Measurements from ENCODE around the gene RALB.

DNA sequence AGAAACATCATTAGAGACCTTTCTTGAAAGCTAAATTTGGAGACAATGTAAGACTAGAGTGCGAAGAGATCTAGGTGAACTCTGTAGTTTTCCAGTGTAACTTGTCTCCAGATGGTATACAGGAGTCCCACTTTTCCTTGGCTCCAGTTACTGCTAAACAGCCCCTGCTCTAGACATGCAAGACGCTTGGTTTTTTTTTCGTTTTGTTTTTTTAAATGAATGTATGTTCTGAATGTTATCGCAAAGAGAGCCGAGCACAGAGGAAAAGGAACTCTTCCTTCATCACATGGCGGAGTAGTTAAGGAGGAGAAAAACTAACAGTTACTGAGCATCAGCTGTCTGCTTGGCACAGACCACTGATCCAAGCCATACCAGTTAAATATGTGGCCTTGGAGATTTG is 2.4 kb downstream of the RALB start:
- TF ChIP-seq, protein P1, sequence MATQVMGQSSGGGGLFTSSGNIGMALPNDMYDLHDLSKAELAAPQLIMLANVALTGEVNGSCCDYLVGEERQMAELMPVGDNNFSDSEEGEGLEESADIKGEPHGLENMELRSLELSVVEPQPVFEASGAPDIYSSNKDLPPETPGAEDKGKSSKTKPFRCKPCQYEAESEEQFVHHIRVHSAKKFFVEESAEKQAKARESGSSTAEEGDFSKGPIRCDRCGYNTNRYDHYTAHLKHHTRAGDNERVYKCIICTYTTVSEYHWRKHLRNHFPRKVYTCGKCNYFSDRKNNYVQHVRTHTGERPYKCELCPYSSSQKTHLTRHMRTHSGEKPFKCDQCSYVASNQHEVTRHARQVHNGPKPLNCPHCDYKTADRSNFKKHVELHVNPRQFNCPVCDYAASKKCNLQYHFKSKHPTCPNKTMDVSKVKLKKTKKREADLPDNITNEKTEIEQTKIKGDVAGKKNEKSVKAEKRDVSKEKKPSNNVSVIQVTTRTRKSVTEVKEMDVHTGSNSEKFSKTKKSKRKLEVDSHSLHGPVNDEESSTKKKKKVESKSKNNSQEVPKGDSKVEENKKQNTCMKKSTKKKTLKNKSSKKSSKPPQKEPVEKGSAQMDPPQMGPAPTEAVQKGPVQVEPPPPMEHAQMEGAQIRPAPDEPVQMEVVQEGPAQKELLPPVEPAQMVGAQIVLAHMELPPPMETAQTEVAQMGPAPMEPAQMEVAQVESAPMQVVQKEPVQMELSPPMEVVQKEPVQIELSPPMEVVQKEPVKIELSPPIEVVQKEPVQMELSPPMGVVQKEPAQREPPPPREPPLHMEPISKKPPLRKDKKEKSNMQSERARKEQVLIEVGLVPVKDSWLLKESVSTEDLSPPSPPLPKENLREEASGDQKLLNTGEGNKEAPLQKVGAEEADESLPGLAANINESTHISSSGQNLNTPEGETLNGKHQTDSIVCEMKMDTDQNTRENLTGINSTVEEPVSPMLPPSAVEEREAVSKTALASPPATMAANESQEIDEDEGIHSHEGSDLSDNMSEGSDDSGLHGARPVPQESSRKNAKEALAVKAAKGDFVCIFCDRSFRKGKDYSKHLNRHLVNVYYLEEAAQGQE (IDR thresholded peaks at IDR 0.05; ENCODE audit: low read depth): no peak
- TF ChIP-seq EP300 (IDR thresholded peaks at IDR 0.05; ENCODE audit: borderline replicate concordance) (no peak), YY1 (IDR thresholded peaks at IDR 0.05; ENCODE audit: low read depth) (no peak), ZBTB7A (IDR thresholded peaks at IDR 0.05; ENCODE audit: low read depth) (no peak), TCF12 (IDR thresholded peaks at IDR 0.05; ENCODE audit: low read depth) (no peak), CEBPB (IDR thresholded peaks at IDR 0.05) (no peak), CREB1 (IDR thresholded peaks at IDR 0.05; ENCODE audit: low read depth) (no peak)
- TF ChIP-seq, protein P2, sequence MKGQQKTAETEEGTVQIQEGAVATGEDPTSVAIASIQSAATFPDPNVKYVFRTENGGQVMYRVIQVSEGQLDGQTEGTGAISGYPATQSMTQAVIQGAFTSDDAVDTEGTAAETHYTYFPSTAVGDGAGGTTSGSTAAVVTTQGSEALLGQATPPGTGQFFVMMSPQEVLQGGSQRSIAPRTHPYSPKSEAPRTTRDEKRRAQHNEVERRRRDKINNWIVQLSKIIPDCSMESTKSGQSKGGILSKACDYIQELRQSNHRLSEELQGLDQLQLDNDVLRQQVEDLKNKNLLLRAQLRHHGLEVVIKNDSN (IDR thresholded peaks at IDR 0.05): no peak
- TF ChIP-seq, protein P3, sequence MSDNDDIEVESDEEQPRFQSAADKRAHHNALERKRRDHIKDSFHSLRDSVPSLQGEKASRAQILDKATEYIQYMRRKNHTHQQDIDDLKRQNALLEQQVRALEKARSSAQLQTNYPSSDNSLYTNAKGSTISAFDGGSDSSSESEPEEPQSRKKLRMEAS (IDR thresholded peaks at IDR 0.05): no peak
